AG04449 (cell line): ENCODE results near the gene TMEM161A.

Experiments
- CTCF ChIA-PET: fragments of 350-600 bp; formaldehyde crosslinking; extraction: SDS; loops from one replicate; lab custom pipeline; 2021; ENCODE audit warnings: antibody characterized with exemption; lab: Yijun Ruan, JAX
- POLR2A ChIA-PET: fragments of 400-600, 350-600 bp; formaldehyde crosslinking; extraction: SDS; loops from one replicate; lab custom pipeline; 2020; ENCODE audit warnings: antibody characterized with exemption, inconsistent platforms; lab: Yijun Ruan, JAX
- DNase-seq: peaks from one replicate; pipeline ENCODE4 v3.0.0-alpha.2; 2010; ENCODE audit warnings: low read depth, low spot score
- H3K4me3 ChIP-seq: 2 replicates; pipeline ENCODE4 v1.5.1; 2011; ENCODE audit warnings: low read depth, mild to moderate bottlenecking, control low read depth, low read length
- CTCF ChIP-seq: IDR thresholded peaks from one replicate; pipeline ENCODE4 v1.5.1; 2011; ENCODE audit warnings: mild to moderate bottlenecking, moderate library complexity, low read length, control low read depth, inconsistent platforms; ENCODE audit not compliant: insufficient read depth; ENCODE audit errors: missing control alignments

TMEM161A gene

GRCh38 chr19:19098084-19098702 is 40.1 kb downstream of the TMEM161A start:
- H3K4me3 ChIP-seq: no peak overlapping the region
- TF ChIP-seq CTCF: no peak
- CTCF ChIA-PET: no interaction called here
- no peak for DNase-seq
- POLR2A ChIA-PET: no interaction called here

GRCh38 chr19:19096641-19097627 is 41.3 kb downstream of the TMEM161A start:
- no peak for DNase-seq
- H3K4me3 ChIP-seq: no peak overlapping the region
- CTCF ChIA-PET: no interaction called here
- no peak for TF ChIP-seq CTCF
- POLR2A ChIA-PET: no interaction called here

- CTCF ChIA-PET: no interaction called here
- H3K4me3 ChIP-seq: no peak overlapping the region
- TF ChIP-seq CTCF: no peak
- POLR2A ChIA-PET: no interaction called here
- DNase-seq: no peak
These were observed 42.6 kb downstream of the TMEM161A start for GRCh38 chr19:19095691-19096090.

- no peak for TF ChIP-seq CTCF
- CTCF ChIA-PET: no interaction called here
- no peak for DNase-seq
- no peak overlapping the region for H3K4me3 ChIP-seq
- POLR2A ChIA-PET: no interaction called here
These were observed 43.8 kb downstream of the TMEM161A start for GRCh38 chr19:19094513-19094912.

GRCh38 chr19:19087676-19088075 is 50.6 kb downstream of the TMEM161A start:
- CTCF ChIA-PET: interaction anchor here (1.1 kb wide), 1 partner anchor 58 kb away, joined by 4 read pairs; no protein-coding TSS in a partner anchor
- no peak overlapping the region for H3K4me3 ChIP-seq

More at GRCh38 chr19:19087676-19088075, 50.6 kb downstream of the TMEM161A start:
- DNase-seq: no peak
- TF ChIP-seq CTCF: no peak
- POLR2A ChIA-PET: no interaction called here
